A549 (cell line): ENCODE results near the gene S100A4. TPM values are rescaled to one million over a fixed set of nuclear protein-coding genes. Genes with fewer than 3 reads are reported as not detected.

Source experiments
- ATAC-seq, 2 experiments: fragments of 200-7000 bp in 1 of 2; fragments of >200 bp in 1 of 2; cut with Nextera tagmentation in 1 of 2; cut with Tn5 transposase in 1 of 2; 3 replicates each; pipeline versions ENCODE4 v1.8.0 to v1.9.1; 2018 to 2020; ENCODE audit warnings: mild to moderate bottlenecking in 1 of 2, moderate library complexity in 1 of 2
- CTCF ChIA-PET: fragments of 300-600 bp; sonication (Branson Sonifier 250); formaldehyde crosslinking; extraction: SDS; loops from one replicate; lab custom pipeline; 2021; ENCODE audit warnings: antibody characterized with exemption, inconsistent platforms; lab: Yijun Ruan, JAX
- POLR2A ChIA-PET: fragments of 350-600 bp; formaldehyde crosslinking; extraction: SDS; loops from one replicate; lab custom pipeline; 2021; ENCODE audit warnings: antibody characterized with exemption, inconsistent platforms; lab: Yijun Ruan, JAX
- DNase-seq, 2 experiments: peaks; one replicate each; pipeline versions ENCODE4 v3.0.0 to v3.0.0-alpha.2; 2011 to 2016; ENCODE audit warnings: low read depth in 1 of 2, low spot score in 1 of 2
- FAIRE-seq: peaks from 2 replicates; lab custom pipeline; 2011; peaks lifted over from hg19 to GRCh38; lab: Jason Lieb, UNC
- H3K27ac ChIP-seq, 2 experiments: fragments of >200 bp; sonication (Bioruptor Twin); formaldehyde crosslinking; 3 replicates each; pipeline ENCODE4 v1.5.1; 2016 to 2017
- H3K4me1 ChIP-seq: fragments of >200 bp; sonication (Bioruptor Twin); formaldehyde crosslinking; 3 replicates; pipeline ENCODE4 v1.6.1; 2016
- H3K4me2 ChIP-seq: fragments of >200 bp; sonication (Bioruptor Twin); formaldehyde crosslinking; 3 replicates; pipeline ENCODE4 v1.6.1; 2016
- H3K4me3 ChIP-seq: fragments of >200 bp; sonication (Bioruptor Twin); formaldehyde crosslinking; 3 replicates; pipeline ENCODE4 v1.5.1; 2016
- H3K9me3 ChIP-seq: fragments of >200 bp; sonication (Bioruptor Twin); formaldehyde crosslinking; 3 replicates; pipeline ENCODE4 v1.6.1; 2016
- ATOH8 ChIP-seq: fragments of 250-450 bp; sonication (Bioruptor Pico); IDR thresholded peaks from 2 replicates; pipeline ENCODE4 v1.5.0; 2020; ENCODE audit warnings: low read depth, mild to moderate bottlenecking, moderate library complexity
- BHLHE40 ChIP-seq: IDR thresholded peaks from 2 replicates; pipeline ENCODE4 v1.6.1; 2012; ENCODE audit warnings: low read depth, low read length, inconsistent platforms
- CBX2 ChIP-seq: fragments of 200-600 bp; sonication (generic); IDR thresholded peaks from 2 replicates; pipeline ENCODE4 v1.6.1; 2016; ENCODE audit warnings: low read depth, mild to moderate bottlenecking, borderline replicate concordance
- CBX8 ChIP-seq: fragments of 200-600 bp; sonication (generic); IDR thresholded peaks from 2 replicates; pipeline ENCODE4 v1.6.1; 2016
- EHMT2 ChIP-seq: fragments of 200-600 bp; sonication (generic); IDR thresholded peaks from 2 replicates; pipeline ENCODE4 v1.6.1; 2016; ENCODE audit warnings: antibody characterized with exemption, low read depth, mild to moderate bottlenecking, moderate library complexity
- HMGXB4 ChIP-seq: fragments of 250-450 bp; sonication (Bioruptor Pico); IDR thresholded peaks from 2 replicates; pipeline ENCODE4 v1.5.0; 2021; ENCODE audit warnings: mild to moderate bottlenecking, moderate library complexity, borderline replicate concordance
- JUN ChIP-seq, 2 experiments: fragments of >200 bp; sonication (Bioruptor Twin); formaldehyde crosslinking; IDR thresholded peaks; 2 replicates in 1 of 2; 3 replicates in 1 of 2; pipeline ENCODE4 v1.6.1; 2016 to 2017
- JUNB ChIP-seq: fragments of >200 bp; sonication (Bioruptor Twin); formaldehyde crosslinking; IDR thresholded peaks from 2 replicates; pipeline ENCODE4 v1.6.1; 2016
- KDM5A ChIP-seq: fragments of 200-600 bp; sonication (generic); IDR thresholded peaks from 2 replicates; pipeline ENCODE4 v1.6.1; 2016; ENCODE audit warnings: antibody characterized with exemption, mild to moderate bottlenecking
- MAFK ChIP-seq: fragments of 450-650 bp; IDR thresholded peaks from 2 replicates; pipeline ENCODE4 v1.6.1; 2014; ENCODE audit not compliant: partially characterized antibody
- MAZ ChIP-seq: fragments of 150-350 bp; IDR thresholded peaks from 2 replicates; pipeline ENCODE4 v1.6.1; 2014; ENCODE audit warnings: antibody characterized with exemption, low read depth, low read length, borderline replicate concordance
- NPAS2 ChIP-seq: fragments of 250-450 bp; sonication (Bioruptor Pico); IDR thresholded peaks from 2 replicates; pipeline ENCODE4 v1.8.0; 2022; ENCODE audit warnings: mild to moderate bottlenecking, moderate library complexity, borderline replicate concordance
- PHF8 ChIP-seq: fragments of 200-600 bp; sonication (generic); IDR thresholded peaks from 2 replicates; pipeline ENCODE4 v1.6.1; 2016; ENCODE audit warnings: low read depth, mild to moderate bottlenecking, antibody characterized with exemption, moderate library complexity, borderline replicate concordance
- POLR2A ChIP-seq: IDR thresholded peaks from 2 replicates; pipeline ENCODE4 v1.6.1; 2012; ENCODE audit warnings: mild to moderate bottlenecking, low read length
- RCOR1 ChIP-seq: fragments of 150-350 bp; IDR thresholded peaks from 2 replicates; pipeline ENCODE4 v1.6.1; 2014; ENCODE audit warnings: antibody characterized with exemption, low read length, low read depth
- RFX5 ChIP-seq: fragments of 450-650 bp; IDR thresholded peaks from 2 replicates; pipeline ENCODE4 v1.7.1; 2014; ENCODE audit warnings: antibody characterized with exemption, mild to moderate bottlenecking, moderate library complexity
- RNF2 ChIP-seq: fragments of 200-600 bp; sonication (generic); IDR thresholded peaks from 2 replicates; pipeline ENCODE4 v1.6.1; 2016; ENCODE audit warnings: low read depth, mild to moderate bottlenecking, antibody characterized with exemption, moderate library complexity, borderline replicate concordance
- SMC3 ChIP-seq: fragments of >200 bp; sonication (Bioruptor Twin); formaldehyde crosslinking; IDR thresholded peaks from 3 replicates; pipeline ENCODE4 v1.6.1; 2018; ENCODE audit warnings: inconsistent platforms
- TFCP2L1 ChIP-seq: fragments of 250-450 bp; sonication (Bioruptor Pico); IDR thresholded peaks from 2 replicates; pipeline ENCODE4 v1.5.0; 2021; ENCODE audit warnings: mild to moderate bottlenecking
- USF2 ChIP-seq: fragments of 450-650 bp; IDR thresholded peaks from 2 replicates; pipeline ENCODE4 v1.6.1; 2014; ENCODE audit warnings: antibody characterized with exemption
- WGBS: methylation state at CpG from one replicate; pipeline ENCODE4 v1.1.6; 2017; ENCODE audit errors: missing lambda C conversion rate; 5-methylcytosine and 5-hydroxymethylcytosine counted together
- polyA plus RNA-seq, 4 experiments: library from polyadenylated mRNA; depleted of rRNA in 3 of 4; stranded (reverse); fragments of >200 nt; fragmentation: RNase III in 1 of 4; extraction: RNeasy Plus Mini Kit Qiagen cat#74134 plus additional on column Dnase treatment in 1 of 4; gene quantifications; 2 replicates in 3 of 4; 3 replicates in 1 of 4; pipeline ENCODE4 v1.2.3, GENCODE V29; 2011 to 2017
- TF ChIP-seq, protein P1 (sequence below): fragments of 150-350 bp; IDR thresholded peaks from 2 replicates; pipeline ENCODE4 v1.6.1; 2014; ENCODE audit warnings: low read depth, mild to moderate bottlenecking, low read length
- TF ChIP-seq, protein P2 (sequence below): IDR thresholded peaks from 2 replicates; pipeline ENCODE4 v1.6.1; 2012

Gene S100A4
- polyA plus RNA-seq, 2 of the 4 experiments (the other 2 are of a cell fraction): 590 to 2,584 TPM

DNA sequence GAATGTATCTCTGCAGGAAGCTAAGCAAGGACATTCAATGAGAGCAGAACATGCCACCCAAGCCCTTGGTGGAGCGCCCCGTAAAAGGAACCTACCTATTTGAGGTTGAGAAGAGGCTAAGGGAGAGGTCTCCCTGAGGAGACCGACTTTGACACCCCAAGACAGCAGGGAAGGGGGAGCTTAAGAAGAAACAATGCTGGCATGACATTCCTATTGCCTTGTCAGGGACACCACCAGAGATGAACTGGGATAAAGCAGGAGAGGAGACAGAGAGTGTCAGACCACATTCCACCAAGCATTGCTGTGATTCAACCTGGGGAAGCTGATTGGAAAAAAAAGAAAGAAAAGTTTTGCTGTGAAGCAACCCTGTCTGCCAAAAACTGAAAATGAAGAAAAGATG is 33.3 kb upstream of the S100A4 start:
- no peak overlapping the region for H3K4me3 ChIP-seq
- POLR2A ChIA-PET: no interaction called here
- H3K9me3 ChIP-seq: no peaks in the 10 kb centered on the region
- 0 out of 6 replicates have a peak overlapping the region, but pooled peaks of 1 of the 2 experiments have one; percentile 36 for H3K27ac ChIP-seq
- 51% methylated on average over 3 of the region's 3 CpGs for WGBS
- DNase-seq (no peak), ATAC-seq (peak in 1 of 2 experiments; percentile 59; a peak in 3 of 6 replicates), FAIRE-seq (no peak)
- peaks cover 24% of the 10 kb centered on the region for H3K4me1 ChIP-seq
- H3K4me2 ChIP-seq: peak overlapping the region; percentile 4; the same call in 1 of the 3 replicates
- CTCF ChIA-PET: interaction anchor here (1.0 to 4.3 kb wide), 4 partner anchors 10 to 49 kb away, joined by 3 to 29 read pairs (median 16); partner anchors contain the start of genes S100A1 and S100A13
- TF ChIP-seq POLR2A (no peak), MAZ (no peak), RCOR1 (no peak)

- POLR2A ChIA-PET: interaction anchor here (1.3 kb wide), 1 partner anchor 55 kb away, joined by 5 read pairs; the partner anchor contains the start of gene CHTOP
- peak; percentile 43 for FAIRE-seq
- H3K4me2 ChIP-seq: peak overlapping the region; percentile 48; the same call in 2 of the 3 replicates
Measured at GRCh38 chr1:153578490-153578889, 32.9 kb upstream of the S100A4 start.

GRCh38 chr1:153577624-153578051 is 32.0 kb upstream of the S100A4 start:
- 47% methylated on average over 9 of the region's 9 CpGs for WGBS
- no peaks in the 10 kb centered on the region for H3K9me3 ChIP-seq
- TF ChIP-seq RNF2 (no peak), RFX5 (no peak), NPAS2 (no peak), TFCP2L1 (CRISPR knock-in tag) (no peak), JUNB (no peak), CBX2 (no peak), SMC3 (no peak), PHF8 (no peak), HMGXB4 (CRISPR knock-in tag) (no peak), MAFK (no peak), USF2 (no peak), BHLHE40 (no peak), KDM5A (no peak), ATOH8 (no peak), CBX8 (no peak), JUN (IDR thresholded peaks at IDR 0.05) (no peak)
- TF ChIP-seq, protein P1, sequence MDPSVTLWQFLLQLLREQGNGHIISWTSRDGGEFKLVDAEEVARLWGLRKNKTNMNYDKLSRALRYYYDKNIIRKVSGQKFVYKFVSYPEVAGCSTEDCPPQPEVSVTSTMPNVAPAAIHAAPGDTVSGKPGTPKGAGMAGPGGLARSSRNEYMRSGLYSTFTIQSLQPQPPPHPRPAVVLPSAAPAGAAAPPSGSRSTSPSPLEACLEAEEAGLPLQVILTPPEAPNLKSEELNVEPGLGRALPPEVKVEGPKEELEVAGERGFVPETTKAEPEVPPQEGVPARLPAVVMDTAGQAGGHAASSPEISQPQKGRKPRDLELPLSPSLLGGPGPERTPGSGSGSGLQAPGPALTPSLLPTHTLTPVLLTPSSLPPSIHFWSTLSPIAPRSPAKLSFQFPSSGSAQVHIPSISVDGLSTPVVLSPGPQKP: no peak
- TF ChIP-seq, protein P2, sequence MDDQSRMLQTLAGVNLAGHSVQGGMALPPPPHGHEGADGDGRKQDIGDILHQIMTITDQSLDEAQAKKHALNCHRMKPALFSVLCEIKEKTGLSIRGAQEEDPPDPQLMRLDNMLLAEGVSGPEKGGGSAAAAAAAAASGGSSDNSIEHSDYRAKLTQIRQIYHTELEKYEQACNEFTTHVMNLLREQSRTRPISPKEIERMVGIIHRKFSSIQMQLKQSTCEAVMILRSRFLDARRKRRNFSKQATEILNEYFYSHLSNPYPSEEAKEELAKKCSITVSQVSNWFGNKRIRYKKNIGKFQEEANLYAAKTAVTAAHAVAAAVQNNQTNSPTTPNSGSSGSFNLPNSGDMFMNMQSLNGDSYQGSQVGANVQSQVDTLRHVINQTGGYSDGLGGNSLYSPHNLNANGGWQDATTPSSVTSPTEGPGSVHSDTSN: no peak
- peak overlapping the region in 1 of 2 experiments; percentile 69; a peak in 3 of 6 replicates for H3K27ac ChIP-seq
- H3K4me1 ChIP-seq: peaks cover 26% of the 10 kb centered on the region
- peak overlapping the region; percentile 48 for H3K4me2 ChIP-seq
- ChIA-PET POLR2A (interaction anchor here (0.7 to 1.3 kb wide), 5 partner anchors 8 to 413 kb away, joined by 3 to 6 read pairs (median 4); partner anchors contain the start of gene CHTOP), CTCF (interaction anchor here (0.6 to 4.3 kb wide), 16 partner anchors 9 to 409 kb away, joined by 3 to 29 read pairs (median 3); partner anchors contain the start of genes RAB13, S100A1, S100A13 and S100A6)
- FAIRE-seq (no peak), ATAC-seq (peak; percentile 31 to 66; a peak in 3 of 6 replicates), DNase-seq (no peak)
- H3K4me3 ChIP-seq: no peak overlapping the region

More at GRCh38 chr1:153578490-153578889, 32.9 kb upstream of the S100A4 start:
- H3K4me1 ChIP-seq: peaks cover 21% of the 10 kb centered on the region
- CTCF ChIA-PET: interaction anchor here (1.0 to 4.3 kb wide), 5 partner anchors 10 to 224 kb away, joined by 3 to 29 read pairs (median 7); partner anchors contain the start of genes S100A1 and S100A13
- peak overlapping the region in 1 of 2 experiments; percentile 69; a peak in 2 of 6 replicates for H3K27ac ChIP-seq
- ATAC-seq: peak; percentile 34 to 71; a peak in 4 of 6 replicates
- H3K4me3 ChIP-seq: no peak overlapping the region
- DNase-seq: no peak
- H3K9me3 ChIP-seq: no peaks in the 10 kb centered on the region
- TF ChIP-seq PHF8: no peak
- TF ChIP-seq RNF2: no peak
- no peak for TF ChIP-seq EHMT2
- TF ChIP-seq USF2: no peak
